Natural killer cell (primary cell): ENCODE results near the gene EFCAB5. TPM values are rescaled to one million over a fixed set of nuclear protein-coding genes. Genes with fewer than 3 reads are reported as not detected.
"Not testable (repeated sequence)": the region's sequence is repeated elsewhere in the genome, so short reads cannot be mapped to it uniquely, and the experiment has no call there.

ENCODE experiments used
- ATAC-seq, 3 donors: fragments of 150-1000 bp in 2 of 3; fragments of 200-7000 bp in 1 of 3; cut with Tn5 transposase; 1 replicate in 1 of 3; 2 replicates in 2 of 3; pipeline ENCODE4 v1.10.0; 2021; ENCODE audit warnings: mild to moderate bottlenecking in 2 of 3, moderate library complexity in 2 of 3
- DNase-seq, 2 donors: peaks; one replicate each; pipeline versions ENCODE4 v3.0.0 to v3.0.0-alpha.2; 2013 to 2021; ENCODE audit warnings: mixed read lengths in 1 of 2
- H3K27ac ChIP-seq: one replicate; pipeline ENCODE4 v1.5.1; 2013; ENCODE audit warnings: mild to moderate bottlenecking, low read length
- H3K27me3 ChIP-seq: one replicate; pipeline ENCODE4 v1.6.1; 2013; ENCODE audit warnings: low read length; ENCODE audit not compliant: control insufficient read depth, insufficient read depth
- H3K36me3 ChIP-seq: one replicate; pipeline ENCODE4 v1.6.1; 2013; ENCODE audit warnings: low read length; ENCODE audit not compliant: control insufficient read depth, insufficient read depth
- H3K4me1 ChIP-seq: one replicate; pipeline ENCODE4 v1.6.1; 2013; ENCODE audit warnings: low read length; ENCODE audit not compliant: control insufficient read depth, insufficient read depth
- H3K4me3 ChIP-seq: one replicate; pipeline ENCODE4 v1.5.1; 2013; ENCODE audit warnings: low read length
- H3K9me3 ChIP-seq: one replicate; pipeline ENCODE4 v1.6.1; 2013; ENCODE audit warnings: low read length; ENCODE audit not compliant: control insufficient read depth, insufficient read depth
- H3K27ac Mint-ChIP-seq, 2 donors: one replicate each; pipeline ENCODE4 v1.8.0; 2022; ENCODE audit warnings: mild to moderate bottlenecking in 2 of 2, mixed read lengths in 2 of 2, moderate library complexity in 1 of 2
- H3K27me3 Mint-ChIP-seq, 2 donors: one replicate each; pipeline ENCODE4 v1.8.0; 2022; ENCODE audit warnings: low read depth in 2 of 2, mixed read lengths in 2 of 2
- H3K36me3 Mint-ChIP-seq: one replicate; pipeline ENCODE4 v1.8.0; 2022; ENCODE audit warnings: mixed read lengths
- H3K4me1 Mint-ChIP-seq, 2 donors: one replicate each; pipeline ENCODE4 v1.8.0; 2022; ENCODE audit warnings: mixed read lengths in 2 of 2
- H3K4me3 Mint-ChIP-seq: one replicate; pipeline ENCODE4 v1.8.0; 2022; ENCODE audit warnings: mild to moderate bottlenecking, moderate library complexity, mixed read lengths
- H3K9me3 Mint-ChIP-seq, 2 donors: one replicate each; pipeline ENCODE4 v1.8.0; 2022; ENCODE audit warnings: mixed read lengths in 2 of 2
- WGBS: methylation state at CpG from one replicate; pipeline ENCODE4 v1.1.7; 2013; ENCODE audit warnings: missing lambda C conversion rate; ENCODE audit not compliant: insufficient coverage; 5-methylcytosine and 5-hydroxymethylcytosine counted together
- intact Hi-C: fragments of 100-400 bp; cut with micrococcal nuclease; formaldehyde crosslinking; loops from one replicate; pipeline ENCODE4 v1.14.2; 2022
- total RNA-seq, 4 donors: library from RNA; stranded (reverse); fragments of 120-200 nt in 1 of 4; gene quantifications; one replicate each; pipeline versions ENCODE4 v1.2.3 to v1.2.4, GENCODE V29; 2013 to 2022
- TF ChIP-seq, protein P1 (sequence below): fragments of 200-600 bp; IDR thresholded peaks from one replicate; pipeline ENCODE4 v1.8.0; 2022; ENCODE audit warnings: antibody characterized with exemption

Gene EFCAB5
- total RNA-seq, 3 donors from 2014 or later (not counting 1 experiment from before 2014, with no cell fraction given) = 0.56 to 1.9 (median 0.58) TPM

DNA sequence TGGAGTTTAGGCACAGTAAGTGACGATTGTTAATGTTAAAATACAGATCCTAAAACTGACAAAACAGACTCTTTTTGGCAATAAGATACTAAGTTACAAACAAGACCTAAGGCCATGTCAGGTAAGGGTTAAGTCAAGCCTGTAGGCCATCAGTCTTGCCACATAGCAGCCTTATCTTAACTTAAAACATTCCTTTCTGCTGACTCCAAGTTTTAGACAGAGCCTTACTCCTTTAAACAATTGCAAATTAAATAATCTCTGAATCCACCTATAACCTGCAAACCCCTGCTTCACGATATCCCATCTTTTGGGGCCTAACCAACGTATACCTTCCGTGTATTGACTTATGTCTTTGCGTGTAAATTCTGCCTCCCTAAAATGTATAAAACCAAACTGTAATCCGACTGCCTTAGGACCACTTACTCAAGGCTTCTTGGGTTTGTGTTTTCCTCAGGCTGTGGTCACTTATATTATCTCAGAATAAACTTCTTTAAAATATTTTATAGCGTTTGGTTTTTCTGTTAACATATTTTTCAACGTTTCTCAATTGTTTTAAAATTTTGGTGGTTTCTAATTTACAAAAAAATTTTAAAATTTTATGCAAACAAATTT, 64.4 kb downstream of the EFCAB5 start:
- Mint-ChIP-seq H3K27ac (no peak overlapping the region), H3K9me3 (no peaks in the 10 kb centered on the region), H3K4me1 (no peaks in the 10 kb centered on the region), H3K4me3 (no peak overlapping the region), H3K27me3 (peaks cover 0 to 2% of the 10 kb centered on the region in 2 donors), H3K36me3 (no peaks in the 10 kb centered on the region)
- ATAC-seq = no peak
- 99% methylated on average over 6 of the region's 8 CpGs for WGBS
- DNase-seq = no peak
- TF ChIP-seq, protein P1, sequence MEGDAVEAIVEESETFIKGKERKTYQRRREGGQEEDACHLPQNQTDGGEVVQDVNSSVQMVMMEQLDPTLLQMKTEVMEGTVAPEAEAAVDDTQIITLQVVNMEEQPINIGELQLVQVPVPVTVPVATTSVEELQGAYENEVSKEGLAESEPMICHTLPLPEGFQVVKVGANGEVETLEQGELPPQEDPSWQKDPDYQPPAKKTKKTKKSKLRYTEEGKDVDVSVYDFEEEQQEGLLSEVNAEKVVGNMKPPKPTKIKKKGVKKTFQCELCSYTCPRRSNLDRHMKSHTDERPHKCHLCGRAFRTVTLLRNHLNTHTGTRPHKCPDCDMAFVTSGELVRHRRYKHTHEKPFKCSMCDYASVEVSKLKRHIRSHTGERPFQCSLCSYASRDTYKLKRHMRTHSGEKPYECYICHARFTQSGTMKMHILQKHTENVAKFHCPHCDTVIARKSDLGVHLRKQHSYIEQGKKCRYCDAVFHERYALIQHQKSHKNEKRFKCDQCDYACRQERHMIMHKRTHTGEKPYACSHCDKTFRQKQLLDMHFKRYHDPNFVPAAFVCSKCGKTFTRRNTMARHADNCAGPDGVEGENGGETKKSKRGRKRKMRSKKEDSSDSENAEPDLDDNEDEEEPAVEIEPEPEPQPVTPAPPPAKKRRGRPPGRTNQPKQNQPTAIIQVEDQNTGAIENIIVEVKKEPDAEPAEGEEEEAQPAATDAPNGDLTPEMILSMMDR = no peak
- no peaks in the 10 kb centered on the region for H3K9me3 ChIP-seq
- no peaks in the 10 kb centered on the region for H3K4me1 ChIP-seq
- H3K4me3 ChIP-seq = no peak overlapping the region
- intact Hi-C loops = no loop called here
- H3K27ac ChIP-seq = no peak overlapping the region
- no peaks in the 10 kb centered on the region for H3K27me3 ChIP-seq
- no peaks in the 10 kb centered on the region for H3K36me3 ChIP-seq

DNA sequence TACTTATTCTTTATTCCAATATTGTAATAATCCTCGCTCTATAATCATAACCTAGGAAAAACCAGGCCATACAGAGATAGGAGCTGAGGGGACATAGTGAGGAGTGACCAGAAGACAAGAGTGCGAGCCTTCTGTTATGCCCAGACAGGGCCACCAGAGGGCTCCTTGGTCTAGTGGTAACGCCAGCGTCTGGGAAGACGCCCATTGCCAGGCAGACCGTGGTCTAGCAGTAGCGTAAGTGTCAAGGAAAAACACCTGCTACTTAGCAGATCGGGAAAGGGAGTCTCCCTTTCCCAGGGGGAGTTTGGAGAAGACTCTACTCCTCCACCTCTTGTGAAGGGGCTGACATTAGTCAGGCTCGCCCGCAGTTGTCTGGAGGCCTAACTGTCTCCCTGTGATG, 70.5 kb downstream of the EFCAB5 start:
- 89% methylated on average over 6 of the region's 10 CpGs for WGBS
- H3K27ac ChIP-seq, H3K4me1 ChIP-seq, H3K4me3 ChIP-seq, H3K27ac Mint-ChIP-seq, DNase-seq, intact Hi-C loops, H3K9me3 Mint-ChIP-seq, H3K36me3 Mint-ChIP-seq, H3K27me3 Mint-ChIP-seq, ATAC-seq, H3K27me3 ChIP-seq, H3K4me1 Mint-ChIP-seq, H3K9me3 ChIP-seq, H3K36me3 ChIP-seq, H3K4me3 Mint-ChIP-seq: not testable (repeated sequence)

DNA sequence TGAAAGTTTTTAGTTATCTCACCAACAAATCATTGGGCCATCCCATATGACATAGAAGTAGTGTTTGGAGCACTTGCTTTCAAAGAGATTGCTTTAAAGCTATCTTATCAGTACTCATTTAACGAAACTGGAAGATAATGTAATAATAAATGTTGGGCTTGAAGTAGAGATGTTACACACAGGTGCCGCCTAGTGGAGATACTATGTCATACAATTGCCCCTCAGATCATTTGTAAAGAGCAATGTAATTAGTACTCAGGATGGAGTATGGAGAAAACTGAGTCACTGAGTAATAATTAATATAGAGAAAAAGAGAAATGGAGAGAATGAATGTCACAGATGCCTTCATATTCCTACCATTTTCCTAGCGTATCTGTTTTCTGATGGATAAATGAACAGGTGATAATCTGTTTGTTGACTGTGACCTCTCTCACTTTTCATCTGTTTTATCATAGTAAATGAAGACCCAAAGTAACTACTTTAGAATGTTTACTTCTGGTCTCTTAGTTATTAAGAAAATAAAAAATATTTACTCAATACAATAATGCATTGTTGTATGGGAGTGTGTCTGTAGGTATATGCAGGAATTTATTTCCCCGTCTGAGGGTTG, 80.4 kb downstream of the EFCAB5 start:
- H3K27ac Mint-ChIP-seq = no peak overlapping the region
- no peaks in the 10 kb centered on the region for H3K36me3 ChIP-seq
- no peak overlapping the region for H3K4me3 ChIP-seq
- H3K27me3 ChIP-seq = peaks cover 2% of the 10 kb centered on the region
- H3K36me3 Mint-ChIP-seq = no peaks in the 10 kb centered on the region
- H3K27ac ChIP-seq = no peak overlapping the region
- no peaks in the 10 kb centered on the region for H3K9me3 ChIP-seq
- intact Hi-C loops = loop anchor here (1.0 kb wide), 2 partner anchors 215 to 442 kb away; no protein-coding TSS in a partner anchor
- no peaks in the 10 kb centered on the region for H3K4me1 Mint-ChIP-seq
- TF ChIP-seq, protein P1 = peak; percentile 90
- WGBS = 35% methylated on average over 3 of the region's 4 CpGs
- DNase-seq = peak in 1 of 2 donors; percentile 73
- peaks cover 0 to 3% of the 10 kb centered on the region in 2 donors for H3K27me3 Mint-ChIP-seq
- no peaks in the 10 kb centered on the region for H3K4me1 ChIP-seq
- ATAC-seq = peak; percentile 73 to 78 (median 76)
- H3K4me3 Mint-ChIP-seq = no peak overlapping the region
- no peaks in the 10 kb centered on the region for H3K9me3 Mint-ChIP-seq

DNA sequence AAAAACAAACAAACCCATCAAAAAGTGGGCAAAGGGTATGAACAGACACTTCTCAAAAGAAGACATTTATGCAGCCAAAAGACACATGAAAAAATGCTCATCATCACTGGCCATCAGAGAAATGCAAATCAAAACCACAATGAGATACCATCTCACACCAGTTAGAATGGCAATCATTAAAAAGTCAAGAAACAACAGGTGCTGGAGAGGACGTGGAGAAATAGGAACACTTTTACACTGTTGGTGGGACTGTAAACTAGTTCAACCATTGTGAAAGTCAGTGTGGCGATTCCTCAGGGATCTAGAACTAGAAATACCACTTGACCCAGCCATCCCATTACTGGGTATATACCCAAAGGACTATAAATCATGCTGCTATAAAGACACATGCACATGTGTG, 83.9 kb downstream of the EFCAB5 start:
- H3K27me3 ChIP-seq, H3K4me3 ChIP-seq, intact Hi-C loops, H3K9me3 Mint-ChIP-seq, H3K27ac ChIP-seq, H3K4me1 ChIP-seq, H3K4me1 Mint-ChIP-seq, H3K9me3 ChIP-seq, H3K27ac Mint-ChIP-seq, DNase-seq, H3K27me3 Mint-ChIP-seq, ATAC-seq, H3K36me3 Mint-ChIP-seq, H3K4me3 Mint-ChIP-seq, H3K36me3 ChIP-seq: not testable (repeated sequence)
- WGBS = no CpG with 5 or more reads among the region's 2 CpGs
